GM12892 (cell line): ENCODE results near the gene KDM5A.

Experiments used
- POLR2A ChIP-seq: IDR thresholded peaks from 2 replicates; pipeline ENCODE4 v1.6.1; 2011; ENCODE audit warnings: low read depth, low read length, control low read depth
- POLR2AphosphoS5 ChIP-seq: IDR thresholded peaks from 2 replicates; pipeline ENCODE4 v1.6.1; 2011; ENCODE audit warnings: low read depth, low read length, control low read depth
- TAF1 ChIP-seq: IDR thresholded peaks from 2 replicates; pipeline ENCODE4 v1.6.1; 2011; ENCODE audit warnings: low read depth, mild to moderate bottlenecking, control low read depth, low read length, borderline replicate concordance

DNA sequence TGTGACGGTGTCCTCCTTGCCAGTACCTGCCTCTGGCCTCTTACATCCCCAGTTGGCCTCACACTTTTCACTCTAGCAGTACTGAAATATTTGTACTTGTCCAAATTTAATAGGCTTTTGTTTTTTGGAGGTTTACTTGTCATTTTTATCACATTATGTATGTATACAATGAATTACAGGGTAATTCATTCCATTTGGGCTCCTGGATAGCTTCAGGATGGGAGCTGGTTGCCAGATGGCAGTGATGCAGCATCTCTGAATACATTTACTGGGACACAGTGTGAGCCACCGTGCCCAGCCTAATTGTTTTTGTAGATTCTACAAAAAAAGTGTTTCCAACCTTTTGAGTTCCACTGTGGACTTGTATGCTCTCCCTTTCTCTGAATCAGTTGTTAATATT is 25.7 kb upstream of the KDM5A start:
- TF ChIP-seq POLR2A (no peak), POLR2AphosphoS5 (no peak), TAF1 (no peak)
